SK-N-SH treated with all-trans-retinoic acid at 6 μM for 48 hours (cell line): ENCODE data around the gene SERTAD2.

Experiments
- OSR1 ChIP-seq: fragments of 250-450 bp; sonication (Bioruptor Pico); IDR thresholded peaks from 2 replicates; pipeline ENCODE4 v1.8.0; 2022; ENCODE audit warnings: moderate library complexity, mild to moderate bottlenecking, inconsistent platforms
- ZNF70 ChIP-seq: fragments of 450-650 bp; formaldehyde crosslinking; IDR thresholded peaks from 2 replicates; pipeline ENCODE4 v1.5.0; 2020; ENCODE audit warnings: mild to moderate bottlenecking, moderate library complexity

GRCh38 chr2:64598226-64598625, 55.5 kb downstream of the SERTAD2 start:
- TF ChIP-seq OSR1 (CRISPR knock-in tag) (no peak), ZNF70 (CRISPR knock-in tag) (no peak)
